ENCODE data around the gene CMTM8. TPM values are rescaled to one million over a fixed set of nuclear protein-coding genes. Genes with fewer than 3 reads are reported as not detected.

The CMTM8 gene
- total RNA-seq, 2 experiments from 2014 or later = 4.2 to 5.1 TPM

DNA sequence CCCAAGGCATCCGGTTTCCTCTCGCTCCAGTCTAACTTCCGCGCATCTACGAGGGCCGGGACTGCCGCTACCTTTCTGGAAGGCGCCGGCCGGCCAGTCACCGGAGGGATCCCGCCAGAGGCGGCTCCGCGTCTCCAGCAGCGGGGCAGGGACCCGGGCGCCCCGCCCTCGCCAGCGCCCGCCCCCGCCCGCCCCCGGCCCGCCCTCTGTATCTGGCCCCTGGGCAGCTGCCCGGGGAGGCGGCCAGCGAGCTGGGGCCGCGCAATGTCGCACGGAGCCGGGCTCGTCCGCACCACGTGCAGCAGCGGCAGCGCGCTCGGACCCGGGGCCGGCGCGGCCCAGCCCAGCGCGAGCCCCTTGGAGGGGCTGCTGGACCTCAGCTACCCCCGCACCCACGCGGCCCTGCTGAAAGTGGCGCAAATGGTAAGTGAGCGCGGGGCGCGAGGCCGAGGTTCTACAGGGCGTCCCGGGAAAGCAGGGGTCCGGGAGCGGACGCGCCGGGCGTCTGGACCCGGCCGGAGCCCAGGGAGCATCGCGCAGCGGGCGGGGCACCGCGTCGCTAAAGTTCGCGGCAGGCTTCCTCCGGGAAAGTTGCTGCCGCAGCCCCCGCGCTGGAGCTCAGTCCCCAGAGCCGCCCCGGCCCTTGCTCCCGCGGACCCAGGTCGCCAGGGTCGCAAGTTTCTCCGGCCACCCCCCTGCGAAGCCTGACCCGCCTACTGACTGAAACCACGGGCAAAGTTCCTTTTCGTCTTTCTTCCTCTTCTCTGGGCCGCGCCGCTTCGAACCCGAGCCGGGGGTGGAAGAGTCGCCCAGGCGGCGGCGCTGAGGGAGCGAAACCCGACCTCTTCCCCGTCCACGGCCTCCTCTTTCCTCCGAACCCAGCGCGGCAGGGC is 153.4 kb downstream of the CMTM8 start, which contains the start of gene CMTM7:
Gene CMTM7, plus strand, starts transcription at position 211 of the 893 bp plus-strand sequence. Its CDS starts 54 bp downstream, at position 265.
- POLR2A ChIA-PET = interaction anchor here (0.6 to 1.4 kb wide), 6 partner anchors 20 to 1319 kb away, joined by 3 to 5 read pairs (median 3); no protein-coding TSS in a partner anchor

GRCh38 chr3:32392536-32393302 is 154.2 kb downstream of the CMTM8 start:
- ChIA-PET CTCF (interaction anchor here (2.1 kb wide), 1 partner anchor 75 kb away, joined by 7 read pairs; no protein-coding TSS in a partner anchor), POLR2A (interaction anchor here (1.4 kb wide), 1 partner anchor 21 kb away, joined by 5 read pairs; no protein-coding TSS in a partner anchor)

More for the DNA sequence above, 153.4 kb downstream of the CMTM8 start, which contains the start of gene CMTM7:
- CTCF ChIA-PET = interaction anchor here (2.1 to 3.2 kb wide), 2 partner anchors 17 to 76 kb away, joined by 7 to 11 read pairs; no protein-coding TSS in a partner anchor

DNA sequence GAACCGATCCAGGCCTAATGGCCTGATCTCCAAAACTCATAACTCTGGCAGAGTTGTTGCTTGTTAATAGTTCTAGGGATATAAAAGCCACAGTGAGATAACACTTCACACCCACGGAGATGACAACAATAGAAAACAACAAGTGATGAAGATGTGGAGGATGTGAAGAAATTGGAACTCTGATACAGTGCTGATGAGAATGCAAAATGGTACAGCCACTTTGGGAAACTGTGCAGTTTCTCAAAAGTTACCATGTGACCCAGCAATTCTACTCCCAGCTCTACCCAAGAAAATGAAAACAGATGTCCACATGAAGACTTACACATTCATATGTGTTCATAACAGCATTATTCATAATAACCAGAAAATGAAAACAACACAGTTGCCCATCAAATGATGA is 157.0 kb downstream of the CMTM8 start:
- CTCF ChIA-PET = interaction anchor here (1.5 to 2.2 kb wide), 2 partner anchors 45 to 72 kb away, joined by 4 to 9 read pairs; no protein-coding TSS in a partner anchor
- POLR2A ChIA-PET = no interaction called here

- CTCF ChIA-PET = interaction anchor here (1.2 to 3.0 kb wide), 3 partner anchors 23 to 70 kb away, joined by 3 to 16 read pairs (median 7); no protein-coding TSS in a partner anchor
- POLR2A ChIA-PET = no interaction called here
These were observed 159.5 kb downstream of the CMTM8 start for GRCh38 chr3:32397941-32398340.

GRCh38 chr3:32398531-32398930 is 160.1 kb downstream of the CMTM8 start:
- POLR2A ChIA-PET = no interaction called here

DNA sequence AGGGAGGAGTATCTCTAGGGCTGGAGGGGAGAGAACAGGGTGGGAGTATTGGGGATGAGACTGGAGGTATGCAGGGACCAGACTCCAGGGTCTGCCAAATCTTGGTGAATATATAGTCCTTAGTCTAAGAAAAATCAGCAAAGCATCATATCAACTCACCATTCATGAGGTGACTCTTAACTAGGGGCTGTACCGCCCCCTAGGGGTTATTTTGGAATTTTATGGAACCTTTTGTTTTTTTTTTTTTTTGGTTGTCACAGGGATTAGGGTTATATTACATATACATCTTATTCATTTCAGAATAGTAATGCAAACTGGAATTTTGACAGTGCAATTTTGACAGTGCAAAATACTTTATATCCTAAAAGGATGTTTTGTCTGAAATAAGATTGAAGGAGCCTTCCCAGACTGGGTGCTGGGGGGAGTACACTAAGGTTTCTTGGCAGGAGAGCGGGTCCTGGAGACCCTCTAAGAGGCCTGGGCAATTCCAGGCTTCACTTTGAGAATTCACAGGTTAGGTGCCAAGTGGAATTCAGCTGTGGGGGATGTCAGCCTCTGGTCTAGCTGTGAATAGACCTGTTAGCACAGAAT is 160.6 kb downstream of the CMTM8 start:
- POLR2A ChIA-PET = no interaction called here
- CTCF ChIA-PET = interaction anchor here (0.8 to 2.3 kb wide), 3 partner anchors 24 to 69 kb away, joined by 3 to 12 read pairs (median 4); no protein-coding TSS in a partner anchor

More at GRCh38 chr3:32398531-32398930, 160.1 kb downstream of the CMTM8 start:
- CTCF ChIA-PET = interaction anchor here (0.7 to 3.0 kb wide), 4 partner anchors 12 to 69 kb away, joined by 3 to 16 read pairs (median 5); no protein-coding TSS in a partner anchor

- CTCF ChIA-PET = interaction anchor here (1.0 to 2.3 kb wide), 4 partner anchors 26 to 67 kb away, joined by 3 to 12 read pairs (median 4); no protein-coding TSS in a partner anchor
- POLR2A ChIA-PET = interaction anchor here (0.8 kb wide), 1 partner anchor 869 kb away, joined by 3 read pairs; no protein-coding TSS in a partner anchor
These were observed 162.6 kb downstream of the CMTM8 start for GRCh38 chr3:32401126-32401525.

DNA sequence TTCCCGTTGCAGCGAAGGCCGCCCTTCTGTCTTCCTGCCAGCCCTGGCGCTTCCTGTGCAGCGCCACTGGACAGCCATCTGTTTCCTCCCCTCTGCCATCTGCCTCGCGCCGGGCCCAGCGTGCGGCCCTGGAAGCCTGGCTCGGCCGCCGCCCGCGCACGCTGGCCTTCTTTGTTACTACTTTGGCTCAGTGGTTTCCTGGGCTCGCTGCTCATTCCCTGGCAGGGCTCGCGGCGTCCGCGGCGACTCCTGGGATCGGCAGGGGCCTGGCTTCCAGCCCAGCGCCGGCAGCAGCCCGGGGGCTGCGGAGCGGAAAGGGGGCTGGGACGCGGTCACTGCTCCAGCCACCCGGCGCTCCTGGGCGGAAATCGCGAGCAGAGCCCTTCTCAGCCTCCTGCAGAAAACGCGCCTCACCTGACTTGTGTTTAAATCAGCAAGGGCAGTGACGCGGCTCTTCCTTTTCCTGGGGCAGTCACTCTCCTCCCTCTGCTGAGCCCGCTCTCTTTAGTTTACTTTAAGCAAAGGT is 163.1 kb downstream of the CMTM8 start:
- CTCF ChIA-PET = interaction anchor here (1.0 to 2.3 kb wide), 2 partner anchors 27 to 67 kb away, joined by 3 to 12 read pairs; no protein-coding TSS in a partner anchor
- POLR2A ChIA-PET = interaction anchor here (0.8 kb wide), 1 partner anchor 869 kb away, joined by 3 read pairs; no protein-coding TSS in a partner anchor

DNA sequence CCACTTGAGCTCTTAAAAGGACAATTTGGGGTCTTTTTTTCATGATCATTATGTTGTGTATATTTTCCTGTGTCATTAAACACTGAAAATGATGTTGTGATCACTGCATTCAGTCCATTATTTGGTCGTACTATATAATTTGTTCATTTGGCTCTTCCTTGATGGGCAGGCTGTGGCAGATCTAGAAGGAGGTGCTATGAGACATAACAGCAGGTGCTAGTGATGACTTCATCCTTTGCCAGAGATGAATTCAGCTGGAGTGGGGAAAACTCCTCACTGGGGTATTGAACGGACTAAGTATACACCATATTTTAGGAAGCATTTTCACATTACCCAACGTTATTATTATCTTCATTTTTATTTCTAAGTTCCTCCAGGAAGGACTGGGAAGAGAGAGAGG is 165.2 kb downstream of the CMTM8 start:
- ChIA-PET CTCF (interaction anchor here (1.0 kb wide), 1 partner anchor 30 kb away, joined by 6 read pairs; no protein-coding TSS in a partner anchor), POLR2A (no interaction called here)

DNA sequence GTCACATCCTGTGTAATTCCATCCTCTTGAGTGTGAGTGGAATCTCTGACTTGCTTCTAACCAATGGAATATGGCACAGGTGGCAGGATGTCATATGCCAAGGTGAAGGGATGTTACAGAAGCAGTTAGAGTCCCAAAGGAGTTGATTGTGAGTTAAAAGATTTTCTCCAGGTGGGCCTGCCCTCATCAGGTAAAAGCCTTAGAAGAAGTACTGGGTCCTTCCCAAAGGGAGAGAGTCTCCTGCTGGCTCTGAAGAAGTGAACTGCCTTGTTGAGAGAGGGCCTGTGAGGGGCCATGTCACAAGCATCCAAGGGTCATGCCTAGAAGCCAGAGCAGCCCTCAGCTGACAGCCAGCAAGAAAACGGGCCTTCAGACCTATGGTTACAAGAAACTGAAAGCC is 166.2 kb downstream of the CMTM8 start:
- ChIA-PET CTCF (no interaction called here), POLR2A (no interaction called here)

DNA sequence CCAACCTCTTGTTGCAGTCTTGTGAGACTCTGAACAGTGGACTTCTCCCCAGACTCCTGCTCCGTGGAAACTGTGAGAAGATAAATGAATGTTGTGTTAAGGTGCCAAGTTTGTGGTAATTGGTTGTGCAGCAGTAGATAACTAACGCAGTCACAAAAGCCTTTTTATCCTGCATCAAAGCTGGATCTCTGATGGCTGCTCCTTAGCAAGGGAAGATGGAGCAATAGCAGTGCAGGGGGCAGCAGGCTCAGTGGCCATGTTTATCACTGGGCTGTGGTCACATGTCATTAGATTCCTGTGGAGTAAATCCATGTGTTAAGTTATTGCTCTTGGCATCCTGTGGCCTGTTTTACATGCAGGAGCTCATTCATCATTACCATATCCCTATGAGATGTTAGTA is 166.7 kb downstream of the CMTM8 start:
- POLR2A ChIA-PET = no interaction called here

DNA sequence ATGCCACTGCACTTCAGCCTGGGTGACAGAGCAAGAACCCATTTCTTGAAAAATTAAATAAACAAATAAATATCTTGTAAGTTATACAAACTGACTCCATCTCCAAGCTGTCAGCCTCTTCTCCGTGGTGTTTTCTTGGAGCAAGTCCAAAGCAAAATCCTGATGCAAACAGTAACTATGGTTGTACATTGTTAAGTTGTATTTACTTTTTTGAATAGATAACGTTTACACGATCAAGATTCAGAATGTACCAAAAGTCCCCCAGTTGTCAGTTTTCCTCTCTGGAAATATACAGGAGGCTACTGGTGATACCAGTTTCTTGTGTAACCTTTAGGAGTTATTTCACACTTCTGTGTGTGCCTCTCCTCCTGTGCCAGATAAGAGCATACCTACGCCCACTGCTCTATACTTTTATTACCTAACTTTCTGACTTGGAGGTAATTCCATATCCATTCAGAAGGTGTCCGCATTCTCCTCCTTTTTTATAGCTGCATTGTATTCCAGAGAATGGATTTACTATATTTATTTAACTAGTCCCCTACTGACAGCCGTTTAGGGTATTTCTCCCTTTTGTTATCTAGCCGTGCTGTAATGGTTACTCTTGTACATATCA is 167.3 kb downstream of the CMTM8 start:
- POLR2A ChIA-PET = no interaction called here
- CTCF ChIA-PET = no interaction called here

More for the DNA sequence above, 166.7 kb downstream of the CMTM8 start:
- CTCF ChIA-PET = no interaction called here

- CTCF ChIA-PET = interaction anchor here (0.5 to 1.3 kb wide), 2 partner anchors 31 to 536 kb away, joined by 3 read pairs; no protein-coding TSS in a partner anchor
- POLR2A ChIA-PET = no interaction called here
These were observed 168.3 kb downstream of the CMTM8 start for GRCh38 chr3:32406486-32407408.

DNA sequence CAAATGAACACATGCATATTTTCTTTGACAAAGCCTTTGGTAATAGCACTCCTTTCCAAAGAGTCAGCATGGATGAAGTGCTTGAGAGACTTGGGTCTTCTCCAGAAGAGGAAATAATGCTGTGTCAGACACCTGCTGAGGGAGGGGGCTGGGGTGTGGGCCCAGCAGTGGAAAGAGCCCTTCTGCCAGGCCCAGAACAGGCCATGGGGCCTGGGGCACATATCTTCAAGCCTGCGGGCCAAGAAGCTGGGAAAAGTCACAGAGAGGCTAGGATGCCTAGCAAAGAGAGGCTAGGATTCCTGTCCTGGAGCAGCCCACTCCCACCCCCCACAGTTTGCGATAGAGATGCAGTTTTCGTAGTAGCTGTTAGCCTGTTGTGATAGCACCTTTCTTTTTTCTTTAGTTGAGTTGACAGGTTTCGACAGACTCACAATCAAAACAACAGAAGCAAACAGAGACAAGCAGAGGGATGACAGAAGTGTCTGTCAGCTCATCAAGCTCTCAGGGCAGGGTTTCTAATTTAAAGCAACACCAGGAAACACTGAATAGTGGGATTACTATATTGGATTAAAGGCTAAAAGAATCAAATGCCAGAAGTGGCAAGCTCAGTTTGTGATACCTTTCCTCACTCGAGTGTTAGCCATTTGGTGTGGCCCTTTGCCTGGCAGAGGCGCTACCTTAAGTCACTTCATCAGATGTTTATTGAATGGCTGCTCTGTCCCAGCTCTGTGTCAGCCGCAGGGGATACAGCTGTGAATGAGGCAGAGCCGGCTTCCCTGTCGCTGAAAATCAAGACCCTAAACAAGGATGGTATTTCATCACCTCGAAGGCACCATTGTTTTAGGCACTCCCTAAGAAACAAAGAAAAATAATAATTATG is 172.1 kb downstream of the CMTM8 start:
- CTCF ChIA-PET = interaction anchor here (1.0 to 1.1 kb wide), 2 partner anchors 12 to 36 kb away, joined by 3 read pairs; no protein-coding TSS in a partner anchor
- POLR2A ChIA-PET = no interaction called here

- POLR2A ChIA-PET = no interaction called here
These were observed 173.0 kb downstream of the CMTM8 start for GRCh38 chr3:32411442-32411841.

GRCh38 chr3:32412887-32413286 is 174.4 kb downstream of the CMTM8 start:
- ChIA-PET CTCF (no interaction called here), POLR2A (interaction anchor here (0.7 kb wide), 1 partner anchor 10 kb away, joined by 3 read pairs; no protein-coding TSS in a partner anchor)

More at GRCh38 chr3:32411442-32411841, 173.0 kb downstream of the CMTM8 start:
- CTCF ChIA-PET = interaction anchor here (1.0 to 1.1 kb wide), 2 partner anchors 13 to 36 kb away, joined by 3 read pairs; no protein-coding TSS in a partner anchor
